Stimulated activated CD8-positive, alpha-beta memory T cell treated with anti-CD3 and anti-CD28 coated beads, Interleukin-4, amount 100 ng/mL, for 24 hours (primary cell): ENCODE measurements around the gene HIVEP1.

ENCODE experiments used
- DNase-seq: peaks from one replicate; pipeline ENCODE4 v3.0.0-alpha.2; 2020; ENCODE audit warnings: low read depth

The HIVEP1 gene

DNA sequence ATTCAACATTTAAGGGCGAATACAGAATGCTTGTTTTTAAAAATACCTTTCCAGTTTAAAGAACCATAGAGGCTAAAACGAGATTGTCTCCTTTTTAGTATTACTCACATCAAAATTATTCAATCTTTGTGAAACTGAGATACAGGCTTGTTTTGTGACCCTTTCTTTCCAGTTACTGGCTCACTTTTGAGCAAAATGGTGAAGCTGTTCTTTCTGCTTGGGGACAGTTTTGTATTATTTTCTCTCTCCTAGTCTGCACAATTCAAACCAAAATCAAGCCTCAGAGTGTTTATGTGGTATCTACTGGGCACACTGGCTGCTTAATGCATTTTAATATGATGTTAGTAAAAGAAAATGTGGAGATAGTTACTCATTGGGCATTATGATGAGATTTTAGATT is 36.5 kb downstream of the HIVEP1 start:
- DNase-seq = no peak

DNA sequence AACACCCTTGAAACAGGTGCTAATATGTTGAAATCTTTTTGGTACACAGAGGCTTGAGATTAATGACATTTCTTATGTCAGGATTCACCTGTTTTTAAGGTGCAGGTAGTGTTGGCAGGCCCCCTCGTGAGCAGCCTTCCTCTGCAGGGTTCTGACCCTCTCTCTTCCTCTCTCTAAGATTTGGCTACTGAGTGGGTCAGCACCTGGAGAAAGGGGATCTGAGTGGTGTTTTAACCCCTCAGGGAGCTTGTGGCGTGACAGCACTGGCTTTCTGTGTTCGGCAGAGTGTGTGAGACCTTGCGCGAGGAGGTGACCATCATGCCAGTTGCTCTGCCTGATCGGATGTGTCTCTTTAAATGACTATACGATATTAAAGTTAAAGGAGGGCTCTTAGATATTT is 37.1 kb downstream of the HIVEP1 start:
- no peak for DNase-seq

GRCh38 chr6:12051861-12052368 is 39.8 kb downstream of the HIVEP1 start:
- DNase-seq = peak; percentile 19

GRCh38 chr6:12058172-12058961 is 46.3 kb downstream of the HIVEP1 start:
- no peak for DNase-seq

- peak; percentile 55 for DNase-seq
Measured at GRCh38 chr6:12060780-12061609, 48.9 kb downstream of the HIVEP1 start.

- DNase-seq = no peak
Measured at GRCh38 chr6:12062605-12063004, 50.5 kb downstream of the HIVEP1 start.

DNA sequence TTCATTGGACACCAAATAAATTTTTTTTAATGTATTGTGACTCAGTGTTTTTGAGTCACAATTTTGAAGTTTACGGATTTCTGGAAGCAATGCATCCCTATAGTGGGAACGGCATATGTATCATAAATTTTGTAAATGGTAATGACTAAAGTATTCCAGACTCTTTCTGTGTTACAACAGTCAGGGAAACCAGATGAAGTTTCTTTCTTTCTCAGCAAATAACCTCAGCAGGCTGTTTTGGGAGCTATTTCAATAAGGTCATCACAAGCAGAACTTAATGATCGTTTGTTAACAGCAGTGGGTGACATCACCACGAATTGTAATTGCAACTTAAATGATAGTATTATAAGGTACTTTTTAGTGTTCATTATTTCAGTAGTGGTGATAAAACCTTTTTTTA is 52.0 kb downstream of the HIVEP1 start:
- DNase-seq = no peak

DNA sequence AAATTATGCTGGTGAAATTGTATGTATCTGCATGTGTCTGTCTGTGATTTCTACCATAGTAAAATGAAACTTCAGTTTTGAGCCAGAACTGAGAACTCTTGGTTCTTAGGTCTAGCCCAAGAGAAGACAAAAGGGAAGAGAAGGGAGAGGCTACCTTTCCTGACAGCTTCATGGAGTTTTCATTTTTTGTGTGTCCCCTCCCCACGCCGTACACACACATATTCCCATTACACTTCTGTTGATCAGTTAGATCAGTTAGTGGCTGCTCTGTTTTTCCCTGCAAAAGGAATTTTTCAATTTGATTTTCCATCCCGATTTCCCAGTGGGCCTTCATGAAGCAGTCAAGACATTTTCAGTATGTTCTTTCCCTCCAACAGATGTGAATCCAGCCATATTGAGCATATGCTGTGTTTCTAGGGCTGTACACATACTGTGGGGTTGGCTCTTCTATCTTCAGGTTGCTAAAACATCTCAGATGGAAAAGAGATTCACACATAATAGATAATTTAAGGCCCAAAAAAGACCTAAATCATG is 52.5 kb downstream of the HIVEP1 start:
- no peak for DNase-seq

- no peak for DNase-seq
Measured at GRCh38 chr6:12065321-12066140, 53.4 kb downstream of the HIVEP1 start.

DNA sequence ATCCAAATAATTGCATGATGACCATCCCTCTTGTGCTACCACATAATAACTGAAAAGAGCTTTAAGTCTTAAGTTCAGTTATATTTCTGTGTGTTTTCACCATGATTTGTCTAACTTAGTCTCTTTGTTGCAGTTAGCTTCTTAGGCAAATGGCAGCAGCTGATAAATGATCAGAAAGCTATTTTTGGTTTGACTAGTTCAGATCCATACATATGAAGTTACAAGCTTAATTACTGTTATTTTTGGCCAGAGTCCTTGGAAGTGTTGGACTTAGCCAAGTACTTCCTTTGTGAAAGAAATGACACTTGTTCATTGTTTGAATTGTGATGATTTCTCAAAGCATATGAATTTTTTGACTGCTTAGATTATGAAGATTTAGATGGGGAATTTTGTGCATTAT is 54.2 kb downstream of the HIVEP1 start:
- no peak for DNase-seq

GRCh38 chr6:12068899-12069557 is 56.9 kb downstream of the HIVEP1 start:
- DNase-seq = no peak

DNA sequence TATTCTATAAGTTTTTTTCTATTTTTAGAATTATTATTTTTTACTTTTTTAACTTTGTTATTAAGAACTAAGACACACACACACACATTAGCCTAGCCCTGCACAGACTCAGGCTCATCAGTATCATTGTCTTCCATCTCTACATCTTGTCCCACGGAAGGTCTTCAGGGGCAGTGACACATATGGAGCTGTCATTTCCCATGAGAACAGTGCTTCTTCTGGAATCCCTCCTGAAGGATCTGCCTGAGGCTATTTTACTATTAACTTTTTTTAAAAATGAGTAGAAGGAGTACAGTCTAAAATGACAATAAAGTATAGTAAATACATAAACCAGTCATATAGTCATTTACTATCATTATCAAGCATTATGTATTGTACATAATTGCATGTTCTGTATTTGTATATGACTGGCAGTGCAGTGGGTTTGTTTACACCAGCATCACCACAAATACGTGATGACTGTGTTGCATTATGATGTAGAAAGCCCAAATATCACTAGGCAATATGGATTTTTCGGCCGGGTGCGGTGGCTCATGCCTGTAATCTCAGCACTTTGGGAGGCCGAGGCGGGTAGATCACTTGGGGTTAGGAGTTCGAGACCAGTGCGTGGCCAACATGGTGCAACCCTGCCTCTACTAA is 57.9 kb downstream of the HIVEP1 start:
- DNase-seq = no peak

GRCh38 chr6:12071064-12071615 is 59.0 kb downstream of the HIVEP1 start:
- no peak for DNase-seq

GRCh38 chr6:12075067-12075563 is 63.0 kb downstream of the HIVEP1 start:
- DNase-seq = no peak

DNA sequence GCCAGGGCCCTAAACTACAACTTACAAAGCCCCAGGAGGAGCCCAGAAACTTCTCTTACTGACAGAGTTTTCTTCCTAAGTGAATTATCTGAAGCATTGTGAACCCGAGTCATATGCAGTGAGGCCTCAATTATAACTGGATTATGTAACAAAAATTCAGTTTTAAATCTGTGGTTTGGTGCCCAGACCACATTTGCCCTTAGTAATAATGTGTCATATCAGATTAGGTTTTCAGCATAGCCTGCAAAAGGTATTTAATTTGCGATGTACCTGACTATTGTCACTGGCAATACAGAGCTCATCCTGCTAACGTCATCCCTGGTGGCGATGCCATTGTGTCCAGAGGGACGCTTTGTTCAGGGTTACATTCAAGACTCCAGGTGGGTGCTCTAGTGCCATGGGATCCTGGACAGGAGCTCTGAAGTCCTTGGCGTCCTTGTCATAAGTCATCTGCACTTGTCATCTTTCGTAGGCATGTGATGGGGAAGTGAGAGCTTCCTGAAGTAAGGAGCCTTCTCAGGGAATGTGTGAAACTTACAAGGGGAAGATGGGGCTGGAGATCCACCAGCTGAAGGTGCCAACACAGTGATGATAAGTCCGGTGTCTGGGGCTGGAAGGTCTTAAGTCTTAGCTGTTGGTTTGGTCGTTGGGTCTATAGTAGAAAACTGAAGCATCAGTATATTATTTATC is 65.1 kb downstream of the HIVEP1 start:
- no peak for DNase-seq

DNA sequence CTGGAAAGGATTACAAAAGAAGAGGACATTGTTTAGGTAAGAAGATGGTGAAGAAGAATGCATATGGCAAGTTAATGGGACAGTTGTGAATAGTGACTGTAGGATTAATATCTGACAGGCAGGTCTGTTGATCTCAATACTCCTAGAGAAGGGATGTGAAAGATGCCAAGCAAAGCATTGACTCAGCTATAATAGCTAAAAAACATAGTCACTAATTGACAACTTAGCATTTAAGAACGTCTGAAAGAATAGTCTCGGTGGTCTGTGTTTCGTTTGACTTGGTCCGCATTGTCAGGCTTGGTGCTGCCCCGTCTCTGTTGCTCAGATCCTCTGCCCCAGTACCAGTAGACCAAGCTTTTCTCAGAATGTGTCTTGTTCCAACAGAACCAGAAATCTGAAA is 65.9 kb downstream of the HIVEP1 start:
- no peak for DNase-seq

DNA sequence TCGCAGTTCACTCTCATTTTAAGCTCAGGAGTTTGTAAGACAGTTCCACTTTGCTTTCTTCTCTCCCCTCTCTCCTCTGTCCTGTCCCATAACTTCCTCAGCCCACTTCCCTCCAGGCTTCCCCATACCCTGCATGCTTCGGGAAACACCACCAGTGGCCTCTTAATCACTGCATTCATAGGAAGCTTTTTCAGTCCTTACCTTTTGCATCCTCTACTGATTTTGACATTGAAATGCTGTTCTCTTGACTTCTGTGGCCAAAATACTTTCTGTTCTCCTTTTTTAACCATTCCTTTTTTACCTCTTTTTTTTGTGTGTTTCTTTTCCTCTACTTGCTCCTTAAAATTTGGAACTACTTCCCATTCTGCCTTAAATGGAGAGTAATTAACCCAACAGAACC is 69.7 kb downstream of the HIVEP1 start:
- DNase-seq = no peak

DNA sequence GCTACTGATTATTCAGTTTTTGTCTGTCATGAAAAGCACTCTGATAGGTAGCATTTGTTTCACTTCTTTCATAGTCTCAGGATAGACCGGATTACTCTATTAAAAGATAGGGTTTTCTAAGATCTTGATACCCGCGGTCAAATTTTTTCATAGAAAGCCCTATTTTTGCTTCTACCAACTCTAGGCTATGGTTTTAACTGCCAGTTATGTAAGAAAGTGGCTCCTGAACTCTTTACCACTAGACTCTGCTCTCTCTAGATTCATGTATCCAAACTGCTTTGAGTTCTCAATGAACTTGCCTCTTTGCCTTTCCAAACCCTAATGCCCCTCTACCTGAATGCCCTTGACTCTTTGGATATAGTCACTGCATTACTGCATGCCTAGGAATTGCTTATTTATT is 70.3 kb downstream of the HIVEP1 start:
- no peak for DNase-seq

- no peak for DNase-seq
Measured at GRCh38 chr6:12083302-12083701, 71.2 kb downstream of the HIVEP1 start.

DNA sequence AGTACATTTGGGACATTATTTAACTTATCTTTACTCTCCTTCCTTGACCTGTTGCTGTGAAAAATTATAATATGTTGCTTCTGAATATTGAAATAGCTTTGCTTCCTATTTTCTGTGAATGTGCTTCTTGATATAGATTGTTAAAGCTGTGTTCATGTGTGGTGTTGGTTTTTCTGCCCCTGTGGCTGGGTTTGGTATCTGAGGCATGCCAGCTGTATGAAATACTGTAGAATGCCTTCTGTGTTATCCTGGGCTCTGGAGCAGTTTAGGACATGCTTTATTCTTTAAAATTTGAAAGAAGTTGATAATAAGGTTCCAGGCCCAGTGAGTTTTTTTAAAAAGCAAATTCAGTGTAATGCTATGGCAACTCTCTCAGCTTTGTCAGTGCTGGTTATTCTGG is 71.7 kb downstream of the HIVEP1 start:
- DNase-seq = no peak
